PC-3 (cell line): ENCODE results near the gene MSI2.

Source experiments
- EZH2phosphoT487 ChIP-seq: fragments of 300-600 bp; sonication (generic); IDR thresholded peaks from 2 replicates; pipeline ENCODE4 v1.6.1; 2018; ENCODE audit warnings: mild to moderate bottlenecking, antibody characterized with exemption, low read length, borderline replicate concordance
- TF ChIP-seq, protein P1 (sequence below): fragments of 300-600 bp; sonication (generic); conservative IDR thresholded peaks from 2 replicates; pipeline ENCODE4 v1.5.1; 2017; ENCODE audit warnings: antibody characterized with exemption, low read depth, mild to moderate bottlenecking, low read length

DNA sequence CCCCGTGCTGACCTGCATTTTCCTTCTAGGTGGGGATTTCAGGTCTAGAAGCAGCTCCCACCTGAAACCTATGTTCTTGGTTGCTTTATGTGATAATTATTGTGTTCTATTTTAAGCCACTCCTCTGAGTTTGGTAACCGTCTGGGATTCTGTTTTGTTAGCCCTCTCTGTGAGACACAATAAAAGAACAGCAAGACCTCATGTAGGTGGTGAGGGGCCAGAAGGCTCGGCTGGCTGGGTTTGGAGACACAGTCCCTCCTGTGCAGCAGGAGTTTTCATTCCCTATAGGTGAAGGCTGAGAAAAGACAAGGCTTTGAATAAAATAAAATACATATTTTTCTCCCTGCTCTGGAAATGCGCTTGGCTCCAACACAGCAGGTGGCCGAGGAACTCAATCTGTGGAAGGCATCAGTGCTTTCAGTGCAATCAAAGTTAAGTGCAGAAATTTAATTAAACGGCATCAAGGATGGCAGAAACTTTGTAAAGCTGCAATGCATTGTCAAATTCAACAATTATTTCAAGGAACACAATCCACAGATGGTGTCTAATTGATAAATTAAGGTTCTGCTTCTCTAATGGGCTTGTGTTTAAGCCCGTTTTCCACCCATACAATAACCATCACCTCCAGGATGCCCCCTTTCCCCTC is 107.8 kb downstream of the MSI2 start:
- TF ChIP-seq, protein P1, sequence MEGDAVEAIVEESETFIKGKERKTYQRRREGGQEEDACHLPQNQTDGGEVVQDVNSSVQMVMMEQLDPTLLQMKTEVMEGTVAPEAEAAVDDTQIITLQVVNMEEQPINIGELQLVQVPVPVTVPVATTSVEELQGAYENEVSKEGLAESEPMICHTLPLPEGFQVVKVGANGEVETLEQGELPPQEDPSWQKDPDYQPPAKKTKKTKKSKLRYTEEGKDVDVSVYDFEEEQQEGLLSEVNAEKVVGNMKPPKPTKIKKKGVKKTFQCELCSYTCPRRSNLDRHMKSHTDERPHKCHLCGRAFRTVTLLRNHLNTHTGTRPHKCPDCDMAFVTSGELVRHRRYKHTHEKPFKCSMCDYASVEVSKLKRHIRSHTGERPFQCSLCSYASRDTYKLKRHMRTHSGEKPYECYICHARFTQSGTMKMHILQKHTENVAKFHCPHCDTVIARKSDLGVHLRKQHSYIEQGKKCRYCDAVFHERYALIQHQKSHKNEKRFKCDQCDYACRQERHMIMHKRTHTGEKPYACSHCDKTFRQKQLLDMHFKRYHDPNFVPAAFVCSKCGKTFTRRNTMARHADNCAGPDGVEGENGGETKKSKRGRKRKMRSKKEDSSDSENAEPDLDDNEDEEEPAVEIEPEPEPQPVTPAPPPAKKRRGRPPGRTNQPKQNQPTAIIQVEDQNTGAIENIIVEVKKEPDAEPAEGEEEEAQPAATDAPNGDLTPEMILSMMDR, result no peak
- TF ChIP-seq EZH2phosphoT487, result no peak
